B cell (primary cell): ENCODE data around the gene ERBB2. TPM values are rescaled to one million over a fixed set of nuclear protein-coding genes. Genes with fewer than 3 reads are reported as not detected.

Experiments
- ATAC-seq: fragments of 200-7000 bp; cut with Tn5 transposase; one replicate; pipeline ENCODE4 v1.10.0; 2021; ENCODE audit warnings: low read depth, mild to moderate bottlenecking, moderate number of reproducible peaks, moderate library complexity
- CTCF ChIA-PET: fragments of 350-600 bp; sonication (Branson Sonifier 250); formaldehyde crosslinking; loops from one replicate; lab custom pipeline; 2021; ENCODE audit warnings: antibody characterized with exemption, inconsistent platforms; lab: Charles Lee
- POLR2A ChIA-PET: fragments of 350-600 bp; sonication (Branson Sonifier 250); formaldehyde crosslinking; loops from one replicate; lab custom pipeline; 2021; ENCODE audit warnings: antibody characterized with exemption; lab: Charles Lee
- DNase-seq: peaks from one replicate; pipeline ENCODE4 v3.0.0; 2013
- H2AFZ ChIP-seq: 2 replicates; pipeline ENCODE4 v1.6.1; 2012; ENCODE audit warnings: mild to moderate bottlenecking, low read depth, low read length; ENCODE audit not compliant: insufficient read depth, poor library complexity, severe bottlenecking
- H3K27ac ChIP-seq, 2 donors: 1 replicate in 1 of 2; 2 replicates in 1 of 2; pipeline ENCODE4 v1.5.1; 2012 to 2013; ENCODE audit warnings: low read length in 2 of 2, mild to moderate bottlenecking in 2 of 2, moderate library complexity in 1 of 2
- H3K27me3 ChIP-seq, 4 experiments: fragments of 200-600 bp in 1 of 4; sonication (generic) in 1 of 4; replicated peaks in 1 of 4; 1 replicate in 2 of 4; 2 replicates in 2 of 4; pipeline versions ENCODE4 v1.6.1 to v1.7.0; 2013 to 2016; ENCODE audit warnings: low read length in 3 of 4, mild to moderate bottlenecking in 2 of 4, mixed read lengths in 1 of 4, moderate library complexity in 1 of 4; ENCODE audit not compliant: insufficient read depth in 4 of 4, control insufficient read depth in 3 of 4; ENCODE audit errors: control extremely low read depth in 1 of 4
- H3K36me3 ChIP-seq, 2 experiments: replicated peaks in 1 of 2; 1 replicate in 1 of 2; 2 replicates in 1 of 2; pipeline versions ENCODE4 v1.6.1 to v1.7.1; 2013; ENCODE audit warnings: low read length in 1 of 2; ENCODE audit not compliant: insufficient read depth in 2 of 2, control insufficient read depth in 1 of 2; ENCODE audit errors: control extremely low read depth in 1 of 2, extremely low read depth in 1 of 2
- H3K4me1 ChIP-seq, 2 donors: fragments of 200-600 bp in 1 of 2; sonication (generic) in 1 of 2; 1 replicate in 1 of 2; 2 replicates in 1 of 2; pipeline versions ENCODE4 v1.5.1 to v1.6.1; 2013 to 2017; ENCODE audit warnings: low read length in 2 of 2; ENCODE audit not compliant: control insufficient read depth in 2 of 2, insufficient read depth in 2 of 2
- H3K4me2 ChIP-seq: replicated peaks from 2 replicates; pipeline ENCODE3; 2012; ENCODE audit warnings: mild to moderate bottlenecking, low read depth, low read length; ENCODE audit not compliant: poor library complexity, severe bottlenecking
- H3K4me3 ChIP-seq, 5 experiments: fragments of 200-600 bp in 1 of 5; sonication (generic) in 1 of 5; 1 replicate in 3 of 5; 2 replicates in 2 of 5; pipeline versions ENCODE4 v1.5.1 to v1.7.0; 2011 to 2016; ENCODE audit warnings: low read length in 4 of 5, mild to moderate bottlenecking in 4 of 5, low read depth in 2 of 5, control low read depth in 1 of 5, moderate library complexity in 1 of 5; ENCODE audit not compliant: insufficient read depth in 1 of 5; ENCODE audit errors: control extremely low read depth in 1 of 5, extremely low read depth in 1 of 5
- H3K79me2 ChIP-seq: fragments of 200-600 bp; sonication (generic); one replicate; pipeline ENCODE4 v1.6.0; 2016; ENCODE audit warnings: low read length; ENCODE audit not compliant: control insufficient read depth, insufficient read depth
- H3K9ac ChIP-seq: fragments of 200-600 bp; sonication (generic); 2 replicates; pipeline ENCODE4 v1.6.1; 2017; ENCODE audit warnings: mild to moderate bottlenecking, low read length, moderate library complexity
- H3K9me3 ChIP-seq, 3 donors: one replicate each; pipeline versions ENCODE4 v1.6.1 to v1.7.1; 2013; ENCODE audit warnings: low read length in 2 of 3; ENCODE audit not compliant: control insufficient read depth in 2 of 3, insufficient read depth in 1 of 3; ENCODE audit errors: control extremely low read depth in 1 of 3
- H4K20me1 ChIP-seq: 2 replicates; pipeline ENCODE4 v1.6.0; 2012; ENCODE audit warnings: mild to moderate bottlenecking, low read length; ENCODE audit not compliant: insufficient read depth, control insufficient read depth, poor library complexity, severe bottlenecking
- H3K27ac Mint-ChIP-seq: one replicate; pipeline ENCODE4 v1.8.0; 2021; ENCODE audit warnings: mixed read lengths
- H3K27me3 Mint-ChIP-seq: one replicate; pipeline ENCODE4 v1.8.0; 2021; ENCODE audit warnings: mixed read lengths
- H3K4me1 Mint-ChIP-seq: one replicate; pipeline ENCODE4 v1.8.0; 2021; ENCODE audit warnings: mixed read lengths
- H3K4me3 Mint-ChIP-seq: one replicate; pipeline ENCODE4 v1.8.0; 2021; ENCODE audit warnings: mixed read lengths
- H3K9me3 Mint-ChIP-seq: one replicate; pipeline ENCODE4 v1.8.0; 2022; ENCODE audit warnings: mixed read lengths; ENCODE audit not compliant: insufficient read depth
- EZH2 ChIP-seq: IDR thresholded peaks from 2 replicates; pipeline ENCODE4 v1.6.1; 2012; ENCODE audit warnings: borderline replicate concordance, low read depth, mild to moderate bottlenecking, moderate library complexity, low read length; ENCODE audit not compliant: insufficient read depth, poor library complexity, severe bottlenecking
- WGBS: methylation state at CpG from one replicate; pipeline ENCODE4 v1.1.5; 2013; ENCODE audit warnings: missing lambda C conversion rate; ENCODE audit not compliant: insufficient coverage; 5-methylcytosine and 5-hydroxymethylcytosine counted together
- intact Hi-C: fragments of 100-400 bp; cut with micrococcal nuclease; formaldehyde crosslinking; loops from one replicate; pipeline ENCODE4 v1.10.0; 2022
- polyA plus RNA-seq: library from polyadenylated mRNA; depleted of rRNA; stranded (reverse); fragments of >200 nt; gene quantifications from 2 replicates; pipeline ENCODE4 v1.2.3, GENCODE V29; 2012
- total RNA-seq, 2 donors: library from RNA; stranded (reverse); fragments of 120-200 nt in 1 of 2; gene quantifications; 1 replicate in 1 of 2; 2 replicates in 1 of 2; pipeline versions ENCODE4 v1.2.3 to v1.2.4, GENCODE V29; 2013 to 2022
- TF ChIP-seq, protein P1 (sequence below): fragments of 200-600 bp; IDR thresholded peaks from one replicate; pipeline ENCODE4 v1.8.0; 2022; ENCODE audit warnings: antibody characterized with exemption, mild to moderate bottlenecking

The ERBB2 gene
- total and polyA plus RNA-seq, 2 donors (not counting 1 experiment from before 2014, with no cell fraction given) = 3.2 to 8.4 TPM

- H3K9me3 Mint-ChIP-seq = peaks cover 2% of the 10 kb centered on the region
- WGBS = under 1% methylated on average over 82 of the region's 91 CpGs
- H3K4me3 ChIP-seq = peak overlapping the region in 4 of 5 experiments; percentile 46 to 63 (median 56)
- DNase-seq = peak; percentile 99
- H3K79me2 ChIP-seq = peaks cover 15% of the 10 kb centered on the region
- ChIA-PET POLR2A (interaction anchor here (0.5 to 3.1 kb wide), 19 partner anchors 12 to 344 kb away, joined by 3 to 58 read pairs (median 10); partner anchors contain the start of genes IKZF3, MIEN1, PGAP3 and PSMD3), CTCF (interaction anchor here (0.7 to 3.6 kb wide), 15 partner anchors 10 to 226 kb away, joined by 3 to 32 read pairs (median 14); partner anchors contain the start of genes IKZF3, MIEN1 and PSMD3)
- H3K4me3 Mint-ChIP-seq = peak overlapping the region; percentile 86
- intact Hi-C loops = loop anchor here (1.0 to 10.0 kb wide), 10 partner anchors 24 to 226 kb away; partner anchors contain the start of genes IKZF3, LRRC3C, MIEN1 and ORMDL3
- ATAC-seq = peak; percentile 67
- H3K4me2 ChIP-seq = peak overlapping the region; percentile 89
- no peaks in the 10 kb centered on the region for H3K36me3 ChIP-seq
- no peaks in the 10 kb centered on the region for H3K27me3 ChIP-seq
- H3K4me1 ChIP-seq = peaks cover 57 to 60% of the 10 kb centered on the region in 2 donors
- H3K27ac ChIP-seq = peak overlapping the region; percentile 100
- peak overlapping the region; percentile 70 for H3K9ac ChIP-seq
- H3K4me1 Mint-ChIP-seq = peaks cover 63% of the 10 kb centered on the region
- H3K9me3 ChIP-seq = peaks cover 0 to 11% (median 0%) of the 10 kb centered on the region in 3 donors
- H2AFZ ChIP-seq = peak overlapping the region; percentile 84
- H3K27ac Mint-ChIP-seq = peak overlapping the region; percentile 97
- TF ChIP-seq EZH2 = no peak
- TF ChIP-seq, protein P1, sequence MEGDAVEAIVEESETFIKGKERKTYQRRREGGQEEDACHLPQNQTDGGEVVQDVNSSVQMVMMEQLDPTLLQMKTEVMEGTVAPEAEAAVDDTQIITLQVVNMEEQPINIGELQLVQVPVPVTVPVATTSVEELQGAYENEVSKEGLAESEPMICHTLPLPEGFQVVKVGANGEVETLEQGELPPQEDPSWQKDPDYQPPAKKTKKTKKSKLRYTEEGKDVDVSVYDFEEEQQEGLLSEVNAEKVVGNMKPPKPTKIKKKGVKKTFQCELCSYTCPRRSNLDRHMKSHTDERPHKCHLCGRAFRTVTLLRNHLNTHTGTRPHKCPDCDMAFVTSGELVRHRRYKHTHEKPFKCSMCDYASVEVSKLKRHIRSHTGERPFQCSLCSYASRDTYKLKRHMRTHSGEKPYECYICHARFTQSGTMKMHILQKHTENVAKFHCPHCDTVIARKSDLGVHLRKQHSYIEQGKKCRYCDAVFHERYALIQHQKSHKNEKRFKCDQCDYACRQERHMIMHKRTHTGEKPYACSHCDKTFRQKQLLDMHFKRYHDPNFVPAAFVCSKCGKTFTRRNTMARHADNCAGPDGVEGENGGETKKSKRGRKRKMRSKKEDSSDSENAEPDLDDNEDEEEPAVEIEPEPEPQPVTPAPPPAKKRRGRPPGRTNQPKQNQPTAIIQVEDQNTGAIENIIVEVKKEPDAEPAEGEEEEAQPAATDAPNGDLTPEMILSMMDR = peak; percentile 93
- no peaks in the 10 kb centered on the region for H3K27me3 Mint-ChIP-seq
- H4K20me1 ChIP-seq = no peaks in the 10 kb centered on the region
Measured at GRCh38 chr17:39754161-39754957, 54.5 kb downstream of the ERBB2 start.
